K562 (cell line): Measurements from ENCODE around the gene ATF1.

ENCODE experiments used
- CREM ChIP-seq: IDR thresholded peaks from 2 replicates; pipeline ENCODE4 v1.6.1; 2014; ENCODE audit warnings: antibody characterized with exemption, low read depth
- CTCF ChIP-seq, 3 experiments: IDR thresholded peaks in 2 of 3; conservative IDR thresholded peaks in 1 of 3; 2 replicates each; pipeline ENCODE4 v1.5.1; 2011 to 2012; ENCODE audit warnings: low read length in 3 of 3, mild to moderate bottlenecking in 3 of 3, control low read depth in 2 of 3, improper control_type of control experiment in 1 of 3, inconsistent platforms in 1 of 3, low read depth in 1 of 3, mixed read lengths in 1 of 3, moderate library complexity in 1 of 3; ENCODE audit not compliant: insufficient read depth in 2 of 3
- DACH1 ChIP-seq: fragments of 450-650 bp; IDR thresholded peaks from 2 replicates; pipeline ENCODE4 v1.6.1; 2018; ENCODE audit not compliant: partially characterized antibody
- ELF1 ChIP-seq: fragments of 200-800 bp; sonication (Bioruptor generic); IDR thresholded peaks from 2 replicates; pipeline ENCODE4 v1.6.1; 2016; ENCODE audit warnings: missing genetic modification characterization, missing compliant biosample characterization
- ILK ChIP-seq: fragments of 450-650 bp; IDR thresholded peaks from 2 replicates; pipeline ENCODE4 v1.6.1; 2016; ENCODE audit warnings: missing genetic modification characterization, low read depth, mild to moderate bottlenecking, missing compliant biosample characterization, moderate library complexity, borderline replicate concordance
- MAX ChIP-seq: sonication (generic); formaldehyde crosslinking; IDR thresholded peaks from 2 replicates; pipeline ENCODE4 v1.9.0; 2022; ENCODE audit warnings: mild to moderate bottlenecking, missing genetic modification reagents
- PHF21A ChIP-seq: fragments of 450-650 bp; IDR thresholded peaks from 2 replicates; pipeline ENCODE4 v1.6.1; 2017; ENCODE audit warnings: low read depth, borderline replicate concordance
- POLR2A ChIP-seq: fragments of 450-650 bp; conservative IDR thresholded peaks from 2 replicates; pipeline ENCODE4 v1.6.1; 2016
- TCF7 ChIP-seq: sonication (generic); IDR thresholded peaks from 2 replicates; pipeline ENCODE4 v1.6.1; 2016; ENCODE audit warnings: antibody characterized with exemption, borderline replicate concordance
- ZNF274 ChIP-seq: IDR thresholded peaks from 2 replicates; pipeline ENCODE4 v1.6.1; 2011; ENCODE audit warnings: low read depth, mild to moderate bottlenecking, low read length, moderate library complexity, borderline replicate concordance
- ZNF609 ChIP-seq: sonication (generic); formaldehyde crosslinking; IDR thresholded peaks from 2 replicates; pipeline ENCODE4 v1.8.1; 2023; ENCODE audit warnings: missing genetic modification reagents, mild to moderate bottlenecking, borderline replicate concordance
- ZNF644 ChIP-seq: fragments of 200-800 bp; sonication (Bioruptor generic); IDR thresholded peaks from 2 replicates; pipeline ENCODE4 v1.6.1; 2016; ENCODE audit warnings: low read depth, missing genetic modification characterization, missing compliant biosample characterization

GRCh38 chr12:50764286-50765094 lies 589 bp downstream of the ATF1 start:
- TF ChIP-seq MAX (CRISPR knock-in tag) (no peak), ELF1 (tag) (peak; percentile 87), CREM (no peak), ILK (tag) (no peak), TCF7 (no peak), POLR2A (peak; percentile 52), DACH1 (no peak), ZNF609 (CRISPR knock-in tag) (no peak), PHF21A (no peak), CTCF (IDR thresholded peaks at IDR 0.05 in 2 of 3, conservative IDR thresholded peaks at IDR 0.05 in 1 of 3; ENCODE audit: insufficient read depth in 2 of 3, low read depth in 1 of 3, low read length in 3 of 3) (no peak), ZNF644 (tag) (peak; percentile 72; the same call in 1 of the 2 replicates), ZNF274 (no peak)
